ENCODE data around the gene TBC1D22A. TPM values are rescaled to one million over a fixed set of nuclear protein-coding genes. Genes with fewer than 3 reads are reported as not detected.

Gene TBC1D22A
- polyA plus RNA-seq, 1 experiment: 24.2 TPM

DNA sequence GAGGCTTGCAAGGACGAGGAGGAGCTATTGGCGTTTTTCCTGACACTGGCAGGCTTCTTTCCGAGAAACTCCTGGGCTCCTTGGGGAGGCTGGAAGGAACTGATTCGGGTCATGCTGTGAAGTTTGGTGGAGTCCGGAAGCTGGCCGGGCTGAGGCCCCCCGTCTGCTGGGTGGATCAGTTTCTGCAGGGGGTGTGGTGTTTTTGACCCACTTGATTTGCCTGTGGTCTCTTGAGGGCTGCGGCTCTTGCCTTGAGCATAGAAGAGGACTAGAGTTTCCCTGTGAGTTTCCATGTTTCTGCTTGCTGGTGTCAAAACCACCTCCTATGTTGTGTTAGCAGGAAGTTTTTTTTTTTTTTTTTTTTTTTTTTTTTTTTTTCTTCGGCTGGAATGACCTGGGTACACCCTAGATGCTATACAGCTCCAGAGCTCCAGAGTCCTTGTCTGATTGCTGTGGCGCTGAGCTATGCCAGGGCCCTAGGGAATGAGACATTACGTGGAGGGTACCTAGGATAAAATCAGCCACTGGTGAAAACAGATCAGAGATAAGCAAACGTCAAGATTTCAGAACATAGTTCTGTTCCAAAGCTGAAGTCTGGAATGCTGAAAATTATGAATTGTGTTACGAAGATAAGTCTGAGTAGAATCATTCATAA is 728 bp downstream of the TBC1D22A start:
- POLR2A ChIA-PET: interaction anchor here (1.4 kb wide), 1 partner anchor 11 kb away, joined by 5 read pairs; no protein-coding TSS in a partner anchor
- TF ChIP-seq, protein P1, sequence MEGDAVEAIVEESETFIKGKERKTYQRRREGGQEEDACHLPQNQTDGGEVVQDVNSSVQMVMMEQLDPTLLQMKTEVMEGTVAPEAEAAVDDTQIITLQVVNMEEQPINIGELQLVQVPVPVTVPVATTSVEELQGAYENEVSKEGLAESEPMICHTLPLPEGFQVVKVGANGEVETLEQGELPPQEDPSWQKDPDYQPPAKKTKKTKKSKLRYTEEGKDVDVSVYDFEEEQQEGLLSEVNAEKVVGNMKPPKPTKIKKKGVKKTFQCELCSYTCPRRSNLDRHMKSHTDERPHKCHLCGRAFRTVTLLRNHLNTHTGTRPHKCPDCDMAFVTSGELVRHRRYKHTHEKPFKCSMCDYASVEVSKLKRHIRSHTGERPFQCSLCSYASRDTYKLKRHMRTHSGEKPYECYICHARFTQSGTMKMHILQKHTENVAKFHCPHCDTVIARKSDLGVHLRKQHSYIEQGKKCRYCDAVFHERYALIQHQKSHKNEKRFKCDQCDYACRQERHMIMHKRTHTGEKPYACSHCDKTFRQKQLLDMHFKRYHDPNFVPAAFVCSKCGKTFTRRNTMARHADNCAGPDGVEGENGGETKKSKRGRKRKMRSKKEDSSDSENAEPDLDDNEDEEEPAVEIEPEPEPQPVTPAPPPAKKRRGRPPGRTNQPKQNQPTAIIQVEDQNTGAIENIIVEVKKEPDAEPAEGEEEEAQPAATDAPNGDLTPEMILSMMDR (IDR thresholded peaks at IDR 0.05; ENCODE audit: insufficient read depth, low read depth, low read length): no peak
- Histone ChIP-seq H3K4me3 (ENCODE audit: low read depth, low read length) (peak overlapping the region; percentile 100), H3K27me3 (ENCODE audit: control insufficient read depth, insufficient read depth, low read length) (no peaks in the 10 kb centered on the region), H3K36me3 (ENCODE audit: control insufficient read depth, insufficient read depth, low read length) (no peaks in the 10 kb centered on the region; the same call in 1 of the 2 replicates)
- DNase-seq (ENCODE audit: low read depth): no peak
- CTCF ChIA-PET: interaction anchor here (1.1 to 1.4 kb wide), 4 partner anchors 14 to 200 kb away, joined by 3 to 4 read pairs (median 4); no protein-coding TSS in a partner anchor

GRCh38 chr22:46764140-46764680 is 1.8 kb downstream of the TBC1D22A start:
- no peak for DNase-seq (ENCODE audit: low read depth)
- H3K4me3 ChIP-seq (ENCODE audit: low read depth, low read length): no peak overlapping the region
- H3K36me3 ChIP-seq (ENCODE audit: control insufficient read depth, insufficient read depth, low read length): no peaks in the 10 kb centered on the region; the same call in 1 of the 2 replicates
- TF ChIP-seq, protein P1 (IDR thresholded peaks at IDR 0.05; ENCODE audit: insufficient read depth, low read depth, low read length): no peak
- H3K27me3 ChIP-seq (ENCODE audit: control insufficient read depth, insufficient read depth, low read length): no peaks in the 10 kb centered on the region
- POLR2A ChIA-PET: no interaction called here
- CTCF ChIA-PET: no interaction called here

- CTCF ChIA-PET: interaction anchor here (0.6 kb wide), 1 partner anchor 39 kb away, joined by 3 read pairs; no protein-coding TSS in a partner anchor
- TF ChIP-seq, protein P1 (IDR thresholded peaks at IDR 0.05; ENCODE audit: insufficient read depth, low read depth, low read length): no peak
- DNase-seq (ENCODE audit: low read depth): no peak
- Histone ChIP-seq H3K36me3 (ENCODE audit: control insufficient read depth, insufficient read depth, low read length) (no peaks in the 10 kb centered on the region; the same call in 1 of the 2 replicates), H3K27me3 (ENCODE audit: control insufficient read depth, insufficient read depth, low read length) (no peaks in the 10 kb centered on the region), H3K4me3 (ENCODE audit: low read depth, low read length) (no peak overlapping the region)
- POLR2A ChIA-PET: no interaction called here
Observed at GRCh38 chr22:46764779-46765485, 2.5 kb downstream of the TBC1D22A start.

- Histone ChIP-seq H3K36me3 (ENCODE audit: control insufficient read depth, insufficient read depth, low read length) (no peaks in the 10 kb centered on the region; the same call in 1 of the 2 replicates), H3K27me3 (ENCODE audit: control insufficient read depth, insufficient read depth, low read length) (no peaks in the 10 kb centered on the region), H3K4me3 (ENCODE audit: low read depth, low read length) (no peak overlapping the region)
- no peak for DNase-seq (ENCODE audit: low read depth)
- CTCF ChIA-PET: interaction anchor here (1.0 to 3.0 kb wide), 2 partner anchors 7 to 32 kb away, joined by 3 to 9 read pairs; no protein-coding TSS in a partner anchor
- TF ChIP-seq, protein P1 (IDR thresholded peaks at IDR 0.05; ENCODE audit: insufficient read depth, low read depth, low read length): no peak
- POLR2A ChIA-PET: no interaction called here
Observed at GRCh38 chr22:46766611-46767010, 4.2 kb downstream of the TBC1D22A start.
